Bronchus fibroblast of lung (primary cell): ENCODE data around the gene MICU2. TPM values are rescaled to one million over a fixed set of nuclear protein-coding genes. Genes with fewer than 3 reads are reported as not detected.

ENCODE experiments used
- total RNA-seq: library from RNA; depleted of rRNA; stranded (reverse); fragments of >200 nt; gene quantifications from 2 replicates; pipeline ENCODE4 v1.2.3, GENCODE V29; 2015

The MICU2 gene
- 60.2 and 66.3 TPM in 2 replicates for total RNA-seq

GRCh38 chr13:21603531-21604448 lies at the start of gene MICU2:
MICU2 (minus strand) TSS chr13:21604170; CDS start chr13:21604148, 22 bp downstream.

GRCh38 chr13:21458813-21459701 lies 144.9 kb downstream of the MICU2 start, which contains the start of gene ZDHHC20:
ZDHHC20 (minus strand) TSS chr13:21459303; CDS start chr13:21459171, 132 bp downstream.

Other genes starting within 250 kb of the MICU2 start
- 22.0 and 32.8 TPM in 2 replicates for gene ZDHHC20, start 144.9 kb downstream of the MICU2 start, total RNA-seq
- gene FGF9, start 66.9 kb upstream of the MICU2 start, total RNA-seq = not detected in 2 replicates